Measurements from ENCODE around the gene ESRRA. TPM values are rescaled to one million over a fixed set of nuclear protein-coding genes. Genes with fewer than 3 reads are reported as not detected.
"Not testable (repeated sequence)": the region's sequence is repeated elsewhere in the genome, so short reads cannot be mapped to it uniquely, and the experiment has no call there.

Gene ESRRA
- total RNA-seq, 4 donors from 2014 or later: 65.0 to 93.6 (median 74.3) TPM

GRCh38 chr11:64314805-64315561 lies 9.7 kb downstream of the ESRRA start:
- H3K27me3 ChIP-seq: no peaks in the 10 kb centered on the region
- H3K4me3 ChIP-seq: no peak overlapping the region
- DNase-seq (ENCODE audit: low spot score in 2 of 2): no peak
- H3K4me1 ChIP-seq: peaks cover 64% of the 10 kb centered on the region
- WGBS: 89% methylated on average over 19 of the region's 24 CpGs
- no peak overlapping the region for H3K27ac ChIP-seq
- H3K36me3 ChIP-seq: peaks cover 22% of the 10 kb centered on the region
- no peaks in the 10 kb centered on the region for H3K9me3 ChIP-seq
- no peak for TF ChIP-seq CTCF (IDR thresholded peaks at IDR 0.05)
- TF ChIP-seq POLR2A (IDR thresholded peaks at IDR 0.05): no peak
- TF ChIP-seq POLR2AphosphoS5 (IDR thresholded peaks at IDR 0.05): no peak
- no peak for TF ChIP-seq EP300 (IDR thresholded peaks at IDR 0.05)

GRCh38 chr11:64315667-64316526 lies 10.6 kb downstream of the ESRRA start:
- Histone ChIP-seq H3K4me1 (peaks cover 63% of the 10 kb centered on the region), H3K36me3 (peaks cover 29% of the 10 kb centered on the region)
- not testable (repeated sequence) for H3K4me3 ChIP-seq; H3K27ac ChIP-seq; DNase-seq (ENCODE audit: low spot score in 2 of 2); H3K27me3 ChIP-seq; H3K9me3 ChIP-seq
- 83% methylated on average over 20 of the region's 25 CpGs for WGBS

DNA sequence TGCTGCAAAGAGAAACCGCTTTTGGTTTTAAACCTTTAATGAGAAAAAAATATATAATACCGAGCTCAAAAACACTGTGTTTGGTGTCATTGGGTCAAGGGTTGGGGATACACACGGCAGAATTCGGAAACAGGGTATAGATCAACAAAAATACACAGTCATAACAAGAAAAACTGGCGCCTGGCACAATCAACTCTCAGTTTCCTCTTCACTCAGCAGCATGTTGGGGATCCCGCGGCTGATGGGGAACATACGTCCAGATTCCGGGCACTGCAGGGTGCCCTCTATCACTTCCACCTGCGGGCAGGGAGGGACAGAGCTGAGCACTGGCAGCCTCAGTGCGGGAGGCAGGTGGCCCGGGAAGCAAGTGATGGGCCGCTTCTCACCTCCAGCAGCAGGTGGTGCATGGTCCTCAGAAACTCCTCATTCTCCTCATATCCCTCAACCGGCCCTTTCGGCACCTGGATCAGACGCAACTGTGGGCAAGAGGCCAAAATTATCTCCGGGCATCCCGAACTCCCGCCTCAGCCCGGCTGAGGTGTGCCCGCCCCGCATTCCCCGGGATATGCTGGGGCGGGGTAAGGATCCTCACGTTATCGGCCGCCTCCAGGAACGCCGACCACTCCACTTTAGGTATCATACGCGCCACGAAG lies 11.5 kb downstream of the ESRRA start:
- Histone ChIP-seq H3K4me3 (peak overlapping the region; percentile 88), H3K27ac (peak overlapping the region; percentile 99), H3K9me3 (no peaks in the 10 kb centered on the region), H3K27me3 (no peaks in the 10 kb centered on the region), H3K4me1 (peaks cover 70% of the 10 kb centered on the region), H3K36me3 (peaks cover 37% of the 10 kb centered on the region)
- no peak for TF ChIP-seq POLR2AphosphoS5 (IDR thresholded peaks at IDR 0.05)
- 17% methylated on average over 11 of the region's 32 CpGs for WGBS
- DNase-seq (ENCODE audit: low spot score in 2 of 2): no peak

DNA sequence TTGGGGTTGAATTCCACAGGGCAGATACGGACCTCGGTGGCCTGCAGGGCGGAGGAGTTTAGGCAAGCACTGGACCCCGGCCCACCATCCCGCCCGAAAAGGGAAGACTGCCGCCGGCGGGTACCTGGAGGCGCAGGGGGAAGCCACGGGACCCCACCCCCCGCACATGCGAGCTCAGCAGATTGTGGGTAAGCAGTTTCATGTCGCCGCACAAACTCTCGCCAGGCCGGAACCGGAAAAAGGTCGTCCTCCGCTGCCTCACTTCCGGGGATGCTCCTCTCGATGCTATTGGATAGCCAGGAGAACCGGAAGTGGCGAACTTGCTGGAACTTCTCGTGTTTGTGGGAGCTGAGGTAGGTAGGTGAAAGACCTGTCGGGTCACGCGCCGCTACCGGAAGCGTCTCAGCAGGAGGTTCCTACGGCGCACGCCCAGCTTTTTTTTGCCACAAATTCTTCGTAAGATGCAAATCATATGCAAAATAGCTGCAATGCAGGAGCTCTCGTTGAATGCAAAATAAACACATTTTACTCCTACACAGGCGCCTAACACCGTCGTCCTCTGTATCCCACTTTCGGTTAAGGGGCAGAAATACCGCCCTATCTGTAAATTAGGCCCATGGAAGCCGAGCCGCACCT lies 12.1 kb downstream of the ESRRA start, which contains the start of gene TRMT112:
Gene TRMT112 (minus strand): TSS at position 235 of the 636 bp plus-strand sequence. CDS start 33 bp downstream, at position 202.
- Histone ChIP-seq H3K4me1 (peaks cover 71% of the 10 kb centered on the region), H3K36me3 (peaks cover 41% of the 10 kb centered on the region), H3K27ac (peak within 1 kb of the TSS; percentile 99), H3K4me3 (peak within 1 kb of the TSS; percentile 88), H3K27me3 (no peaks in the 10 kb centered on the region), H3K9me3 (no peaks in the 10 kb centered on the region)
- DNase-seq (ENCODE audit: low spot score in 2 of 2): peak; percentile 98 to 99
- WGBS: 0% methylated on average over 21 of the region's 43 CpGs
- peak in 2 of 3 donors; percentile 57 to 91 for TF ChIP-seq POLR2AphosphoS5 (IDR thresholded peaks at IDR 0.05)
- no peak for TF ChIP-seq EP300 (IDR thresholded peaks at IDR 0.05)
- TF ChIP-seq CTCF (IDR thresholded peaks at IDR 0.05): no peak
- peak in 1 of 2 donors; percentile 48 for TF ChIP-seq POLR2A (IDR thresholded peaks at IDR 0.05)

- H3K36me3 ChIP-seq: peaks cover 48% of the 10 kb centered on the region
- H3K4me1 ChIP-seq: peaks cover 69% of the 10 kb centered on the region
- H3K9me3 ChIP-seq: no peaks in the 10 kb centered on the region
- DNase-seq (ENCODE audit: low spot score in 2 of 2): peak; percentile 98 to 99
- WGBS: 0% methylated on average over 24 of the region's 61 CpGs
- H3K27ac ChIP-seq: peak within 1 kb of the TSS; percentile 99
- TF ChIP-seq POLR2AphosphoS5 (IDR thresholded peaks at IDR 0.05) (peak in 1 of 3 donors; percentile 57), POLR2A (IDR thresholded peaks at IDR 0.05) (peak in 1 of 2 donors; percentile 51), CTCF (IDR thresholded peaks at IDR 0.05) (peak in 1 of 2 donors; percentile 34), EP300 (IDR thresholded peaks at IDR 0.05) (no peak)
- peak within 1 kb of the TSS; percentile 88 for H3K4me3 ChIP-seq
- H3K27me3 ChIP-seq: no peaks in the 10 kb centered on the region
Observed at GRCh38 chr11:64317961-64318765, 12.8 kb downstream of the ESRRA start, which contains the start of gene PRDX5. Gene PRDX5, plus strand, starts transcription at chr11:64318121. Its CDS starts 95 bp downstream, at chr11:64318216.

Measured in suprapubic skin (tissue), 4 donors.